C4-2B (cell line): ENCODE results near the gene SYNE2.

Source experiments
- CTCF ChIP-seq: fragments of 450-650 bp; conservative IDR thresholded peaks from 2 replicates; pipeline ENCODE4 v1.5.1; 2017; ENCODE audit warnings: mild to moderate bottlenecking
- ZFX ChIP-seq: fragments of 450-650 bp; IDR thresholded peaks from 2 replicates; pipeline ENCODE4 v1.6.1; 2017

DNA sequence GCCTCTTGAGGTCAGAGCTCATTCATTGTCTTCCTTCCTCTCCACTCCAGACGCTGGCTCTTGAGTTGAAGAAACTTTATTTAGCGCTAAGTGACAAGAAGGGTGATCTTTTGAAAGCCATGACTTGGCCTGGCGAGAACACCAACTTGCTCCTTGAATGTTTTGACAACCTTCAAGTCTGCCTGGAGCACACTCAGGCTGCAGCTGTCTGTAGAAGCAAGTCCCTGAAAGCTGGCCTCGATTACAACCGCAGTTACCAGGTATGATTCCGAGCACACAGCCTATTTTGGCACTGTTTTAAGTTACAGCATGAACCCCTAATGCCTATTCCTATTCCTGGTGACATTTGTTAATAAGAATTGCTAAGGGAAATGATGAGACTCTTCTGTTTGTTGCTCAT, 273.7 kb downstream of the SYNE2 start:
- TF ChIP-seq CTCF, result no peak
- TF ChIP-seq ZFX, result no peak
